IMR-90 (cell line): Measurements from ENCODE around the gene KIF25.

Source experiments
- RFX5 ChIP-seq: IDR thresholded peaks from 2 replicates; pipeline ENCODE4 v1.8.0; 2012; ENCODE audit warnings: low read depth, mild to moderate bottlenecking, low read length, moderate library complexity
- TF ChIP-seq, protein P1 (sequence below): conservative IDR thresholded peaks from 2 replicates; pipeline ENCODE4 v1.5.1; 2012; ENCODE audit warnings: mild to moderate bottlenecking, low read depth, low read length, improper control_type of control experiment
- TF ChIP-seq, protein P2 (sequence below): fragments of 150-350 bp; IDR thresholded peaks from 2 replicates; pipeline ENCODE4 v1.6.1; 2017; ENCODE audit warnings: mild to moderate bottlenecking, antibody characterized with exemption, low read length, low read depth

DNA sequence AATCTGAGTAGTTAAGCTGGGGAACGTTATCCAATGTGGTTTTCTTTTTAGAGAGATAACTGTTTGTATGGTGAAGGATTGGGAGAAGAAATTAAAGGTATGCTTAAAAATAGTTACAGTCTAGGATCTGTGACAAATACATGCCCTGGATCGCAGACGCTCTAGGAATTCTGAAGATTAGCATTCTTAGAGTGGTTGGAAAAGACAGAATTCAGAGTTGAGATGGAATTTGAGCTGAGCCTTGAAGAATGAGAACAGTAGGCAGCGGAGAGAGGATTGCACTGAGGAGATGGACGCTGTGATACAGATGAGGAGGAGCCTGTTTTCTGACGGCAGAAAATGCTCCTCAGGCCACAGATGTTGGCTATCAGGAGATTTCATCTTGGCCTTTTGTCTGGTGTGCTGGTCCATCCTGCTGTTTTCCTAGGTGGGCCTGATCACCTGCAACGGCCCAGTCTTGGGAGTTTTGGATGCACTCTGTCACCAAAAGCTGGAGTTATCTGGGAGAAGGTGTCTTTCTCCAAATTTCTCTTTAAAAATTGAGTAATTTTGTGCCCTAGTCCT is 48.3 kb upstream of the KIF25 start:
- TF ChIP-seq, protein P1, sequence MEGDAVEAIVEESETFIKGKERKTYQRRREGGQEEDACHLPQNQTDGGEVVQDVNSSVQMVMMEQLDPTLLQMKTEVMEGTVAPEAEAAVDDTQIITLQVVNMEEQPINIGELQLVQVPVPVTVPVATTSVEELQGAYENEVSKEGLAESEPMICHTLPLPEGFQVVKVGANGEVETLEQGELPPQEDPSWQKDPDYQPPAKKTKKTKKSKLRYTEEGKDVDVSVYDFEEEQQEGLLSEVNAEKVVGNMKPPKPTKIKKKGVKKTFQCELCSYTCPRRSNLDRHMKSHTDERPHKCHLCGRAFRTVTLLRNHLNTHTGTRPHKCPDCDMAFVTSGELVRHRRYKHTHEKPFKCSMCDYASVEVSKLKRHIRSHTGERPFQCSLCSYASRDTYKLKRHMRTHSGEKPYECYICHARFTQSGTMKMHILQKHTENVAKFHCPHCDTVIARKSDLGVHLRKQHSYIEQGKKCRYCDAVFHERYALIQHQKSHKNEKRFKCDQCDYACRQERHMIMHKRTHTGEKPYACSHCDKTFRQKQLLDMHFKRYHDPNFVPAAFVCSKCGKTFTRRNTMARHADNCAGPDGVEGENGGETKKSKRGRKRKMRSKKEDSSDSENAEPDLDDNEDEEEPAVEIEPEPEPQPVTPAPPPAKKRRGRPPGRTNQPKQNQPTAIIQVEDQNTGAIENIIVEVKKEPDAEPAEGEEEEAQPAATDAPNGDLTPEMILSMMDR, result no peak
- no peak for TF ChIP-seq RFX5
- TF ChIP-seq, protein P2, sequence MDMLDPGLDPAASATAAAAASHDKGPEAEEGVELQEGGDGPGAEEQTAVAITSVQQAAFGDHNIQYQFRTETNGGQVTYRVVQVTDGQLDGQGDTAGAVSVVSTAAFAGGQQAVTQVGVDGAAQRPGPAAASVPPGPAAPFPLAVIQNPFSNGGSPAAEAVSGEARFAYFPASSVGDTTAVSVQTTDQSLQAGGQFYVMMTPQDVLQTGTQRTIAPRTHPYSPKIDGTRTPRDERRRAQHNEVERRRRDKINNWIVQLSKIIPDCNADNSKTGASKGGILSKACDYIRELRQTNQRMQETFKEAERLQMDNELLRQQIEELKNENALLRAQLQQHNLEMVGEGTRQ, result no peak
